A549 treated with AZD9567 at 1 μM for 4 hours (cell line): ENCODE results near the gene POU5F1. TPM values are rescaled to one million over a fixed set of nuclear protein-coding genes. Genes with fewer than 3 reads are reported as not detected.

Source experiments
- total RNA-seq: library from RNA; stranded (reverse); fragments of 200-300 nt; extraction: Qiagen RNA extraction; gene quantifications from 5 replicates; pipeline ENCODE4 v1.2.3, GENCODE V29; 2022; ENCODE audit not compliant: insufficient read depth

Gene POU5F1
- total RNA-seq: 8.0 to 13.8 TPM (median 10.5 TPM) in 5 replicates

GRCh38 chr6:31170600-31170881, at the start of gene POU5F1:
POU5F1 (minus strand) TSS chr6:31170682; CDS start chr6:31170620, 62 bp downstream.

GRCh38 chr6:31158140-31158862, 12.2 kb downstream of the POU5F1 start, which contains the start of gene TCF19:
TCF19 (plus strand) TSS chr6:31158589; CDS start chr6:31159470, 881 bp downstream.

GRCh38 chr6:31157513-31158139, 12.9 kb downstream of the POU5F1 start, which contains the start of gene CCHCR1:
CCHCR1 (minus strand) TSS chr6:31157802; CDS start chr6:31157600, 202 bp downstream.

GRCh38 chr6:31138982-31139381, 31.5 kb downstream of the POU5F1 start, which contains the start of gene PSORS1C2:
PSORS1C2 (minus strand) TSS chr6:31139066; CDS start chr6:31139026, 40 bp downstream.

GRCh38 chr6:31120151-31120915, 50.1 kb downstream of the POU5F1 start, which contains the start of gene CDSN:
CDSN (minus strand) TSS chr6:31120446; CDS start chr6:31120419, 27 bp downstream.

GRCh38 chr6:31114541-31114878, 56.0 kb downstream of the POU5F1 start, which contains the start of gene PSORS1C1:
PSORS1C1 (plus strand) TSS chr6:31114800; CDS start chr6:31129633, 14,833 bp downstream.

Other genes with a start within 250 kb of the POU5F1 start
- gene SFTA2, start 238.5 kb downstream of the POU5F1 start, total RNA-seq: not detected in 5 replicates
- 0.03 to 0.06 TPM (median 0.05 TPM) in 4 of 5 replicates, not detected in the other for gene MUCL3, start 229.7 kb downstream of the POU5F1 start, total RNA-seq
- gene MUC21, start 187.0 kb downstream of the POU5F1 start, total RNA-seq: not detected in 5 replicates
- 0.01 to 0.02 TPM in 2 of 5 replicates, not detected in the others for gene MUC22, start 160.2 kb downstream of the POU5F1 start, total RNA-seq
- gene C6orf15, start 58.1 kb downstream of the POU5F1 start, total RNA-seq: not detected in 5 replicates
- gene PSORS1C1, start 55.9 kb downstream of the POU5F1 start, total RNA-seq: 3.5 to 6.1 TPM (median 4.7 TPM) in 4 of 5 replicates, not detected in the other
- gene CDSN, start 50.2 kb downstream of the POU5F1 start, total RNA-seq: 0.02 to 0.05 TPM (median 0.05 TPM) in 3 of 5 replicates, not detected in the others
- not detected in 5 replicates for gene PSORS1C2, start 31.6 kb downstream of the POU5F1 start, total RNA-seq
- 6.7 to 9.0 TPM (median 6.9 TPM) in 5 replicates for gene CCHCR1, start 12.9 kb downstream of the POU5F1 start, total RNA-seq
- 11.8 to 14.9 TPM (median 14.5 TPM) in 5 replicates for gene TCF19, start 12.1 kb downstream of the POU5F1 start, total RNA-seq
- 42.8 to 57.6 TPM (median 53.4 TPM) in 5 replicates for gene HLA-C, start 101.4 kb upstream of the POU5F1 start, total RNA-seq
- gene HLA-B, start 186.5 kb upstream of the POU5F1 start, total RNA-seq: 26.6 to 30.8 TPM (median 28.4 TPM) in 5 replicates
- gene MICA, start 232.9 kb upstream of the POU5F1 start, total RNA-seq: 30.4 to 38.8 TPM (median 31.3 TPM) in 5 replicates